Brain microvascular endothelial cell (primary cell): ENCODE data around the gene SLC13A2.

ENCODE experiments used
- DNase-seq: peaks from one replicate; pipeline ENCODE4 v3.0.0-alpha.2; 2020
- H3K27ac ChIP-seq: fragments of 250-450 bp; sonication (Bioruptor Pico); 2 replicates; pipeline ENCODE4 v1.5.1; 2020; ENCODE audit warnings: mild to moderate bottlenecking, moderate library complexity
- H3K27me3 ChIP-seq: fragments of 250-450 bp; sonication (Bioruptor Pico); replicated peaks from 2 replicates; pipeline ENCODE4 v1.5.1; 2020; ENCODE audit warnings: mild to moderate bottlenecking
- H3K36me3 ChIP-seq: fragments of 250-450 bp; sonication (Bioruptor Pico); replicated peaks from 2 replicates; pipeline ENCODE4 v1.5.1; 2020; ENCODE audit warnings: mild to moderate bottlenecking
- H3K4me3 ChIP-seq: 2 replicates; pipeline ENCODE4 v1.5.1; 2011; ENCODE audit warnings: low read depth, mild to moderate bottlenecking, control low read depth, low read length, moderate library complexity
- CTCF ChIP-seq: IDR thresholded peaks from 2 replicates; pipeline ENCODE4 v1.5.1; 2011; ENCODE audit warnings: low read depth, mild to moderate bottlenecking, moderate library complexity, low read length, control low read depth, inconsistent platforms; ENCODE audit errors: missing control alignments
- in situ Hi-C: cut with HindIII; loops from 2 replicates; pipeline ENCODE4 v1.10.0; 2017; ENCODE audit warnings: low sequenced_read_pairs, low pct_ligation_motif_present

Gene SLC13A2

GRCh38 chr17:28529013-28529400, 55.6 kb downstream of the SLC13A2 start:
- in situ Hi-C loops: no loop called here
- H3K27me3 ChIP-seq: no peaks in the 10 kb centered on the region
- TF ChIP-seq CTCF: no peak
- no peak for DNase-seq
- no peaks in the 10 kb centered on the region for H3K36me3 ChIP-seq
- H3K4me3 ChIP-seq: no peak overlapping the region
- no peak overlapping the region for H3K27ac ChIP-seq

GRCh38 chr17:28530250-28530649, 56.8 kb downstream of the SLC13A2 start:
- no peak for TF ChIP-seq CTCF
- DNase-seq: no peak
- in situ Hi-C loops: no loop called here
- H3K27ac ChIP-seq: no peak overlapping the region
- H3K36me3 ChIP-seq: no peaks in the 10 kb centered on the region
- no peak overlapping the region for H3K4me3 ChIP-seq
- no peaks in the 10 kb centered on the region for H3K27me3 ChIP-seq

- Histone ChIP-seq H3K4me3 (no peak overlapping the region), H3K27ac (no peak overlapping the region), H3K27me3 (no peaks in the 10 kb centered on the region), H3K36me3 (no peaks in the 10 kb centered on the region)
- in situ Hi-C loops: no loop called here
- TF ChIP-seq CTCF: no peak
- DNase-seq: no peak
Measured at GRCh38 chr17:28530926-28531325, 57.5 kb downstream of the SLC13A2 start.

GRCh38 chr17:28532050-28532960, 58.9 kb downstream of the SLC13A2 start:
- H3K27ac ChIP-seq: no peak overlapping the region
- in situ Hi-C loops: no loop called here

GRCh38 chr17:28533091-28533807, 59.8 kb downstream of the SLC13A2 start:
- no peaks in the 10 kb centered on the region for H3K27me3 ChIP-seq
- no peak for TF ChIP-seq CTCF
- in situ Hi-C loops: no loop called here
- no peaks in the 10 kb centered on the region for H3K36me3 ChIP-seq
- H3K4me3 ChIP-seq: no peak overlapping the region
- no peak overlapping the region for H3K27ac ChIP-seq
- DNase-seq: no peak

More at GRCh38 chr17:28532050-28532960, 58.9 kb downstream of the SLC13A2 start:
- TF ChIP-seq CTCF: no peak
- Histone ChIP-seq H3K36me3 (no peaks in the 10 kb centered on the region), H3K4me3 (no peak overlapping the region), H3K27me3 (no peaks in the 10 kb centered on the region)
- DNase-seq: no peak
